HEK293 (cell line): ENCODE data around the gene ENTPD8.

Experiments used
- CTCF ChIA-PET: fragments of 350-600 bp; formaldehyde crosslinking; extraction: SDS; loops from one replicate; lab custom pipeline; 2021; ENCODE audit warnings: antibody characterized with exemption; lab: Yijun Ruan, JAX
- POLR2A ChIA-PET: fragments of 300-600 bp; formaldehyde crosslinking; extraction: SDS; loops from one replicate; lab custom pipeline; 2020; ENCODE audit warnings: antibody characterized with exemption, inconsistent platforms; lab: Yijun Ruan, JAX
- H3K27ac ChIP-seq: fragments of 200-500 bp; sonication (Bioruptor generic); 2 replicates; pipeline ENCODE4 v1.5.1; 2014; ENCODE audit warnings: low read depth, low read length, control low read depth, inconsistent platforms; ENCODE audit errors: extremely low read depth
- H3K36me3 ChIP-seq, 2 experiments: fragments of 200-500 bp in 1 of 2; sonication (Bioruptor generic) in 1 of 2; 1 replicate in 1 of 2; 2 replicates in 1 of 2; pipeline ENCODE4 v1.5.1; 2014 to 2017; ENCODE audit warnings: inconsistent platforms in 2 of 2, low read length in 2 of 2; ENCODE audit not compliant: control insufficient read depth in 2 of 2, insufficient read depth in 1 of 2
- H3K4me1 ChIP-seq: fragments of 200-500 bp; sonication (Bioruptor generic); 2 replicates; pipeline ENCODE4 v1.5.1; 2014; ENCODE audit warnings: mild to moderate bottlenecking, low read length, inconsistent platforms; ENCODE audit not compliant: control insufficient read depth, insufficient read depth
- H3K4me3 ChIP-seq: 2 replicates; pipeline ENCODE4 v1.5.1; 2011; ENCODE audit warnings: low read depth, mild to moderate bottlenecking, control low read depth, low read length, moderate library complexity
- H3K9me3 ChIP-seq: fragments of 200-500 bp; sonication (Bioruptor generic); 2 replicates; pipeline ENCODE4 v1.5.1; 2014; ENCODE audit warnings: low read depth, low read length, inconsistent platforms; ENCODE audit not compliant: control insufficient read depth, insufficient read depth
- EGR2 ChIP-seq: fragments of 450-650 bp; formaldehyde crosslinking; IDR thresholded peaks from 2 replicates; pipeline ENCODE4 v1.5.1; 2016; ENCODE audit warnings: low read depth, missing biosample characterization, missing genetic modification characterization
- KLF9 ChIP-seq: fragments of 450-650 bp; formaldehyde crosslinking; IDR thresholded peaks from 2 replicates; pipeline ENCODE4 v1.5.1; 2016; ENCODE audit warnings: missing biosample characterization, missing genetic modification characterization, low read depth
- PRDM1 ChIP-seq: fragments of 450-650 bp; formaldehyde crosslinking; IDR thresholded peaks from 2 replicates; pipeline ENCODE4; 2016; ENCODE audit warnings: missing biosample characterization, missing genetic modification characterization
- ZBTB8A ChIP-seq: fragments of 450-650 bp; formaldehyde crosslinking; IDR thresholded peaks from 2 replicates; pipeline ENCODE4 v1.5.1; 2016; ENCODE audit warnings: missing biosample characterization, missing genetic modification characterization
- ZFHX2 ChIP-seq: fragments of 450-650 bp; formaldehyde crosslinking; conservative IDR thresholded peaks from 2 replicates; pipeline ENCODE4 v1.5.1; 2016; ENCODE audit warnings: missing biosample characterization, missing genetic modification characterization
- ZNF341 ChIP-seq: fragments of 450-650 bp; formaldehyde crosslinking; IDR thresholded peaks from 2 replicates; pipeline ENCODE4; 2016; ENCODE audit warnings: low read depth, missing biosample characterization, missing genetic modification characterization
- ZNF404 ChIP-seq: fragments of 450-650 bp; formaldehyde crosslinking; IDR thresholded peaks from 2 replicates; pipeline ENCODE4 v1.5.1; 2017; ENCODE audit warnings: missing biosample characterization, missing genetic modification characterization
- ZNF416 ChIP-seq: fragments of 450-650 bp; formaldehyde crosslinking; IDR thresholded peaks from 2 replicates; pipeline ENCODE4 v1.5.1; 2016; ENCODE audit warnings: missing biosample characterization, missing genetic modification characterization
- TF ChIP-seq, protein P1 (sequence below): fragments of 450-650 bp; formaldehyde crosslinking; IDR thresholded peaks from 2 replicates; pipeline ENCODE4 v1.5.1; 2016; ENCODE audit warnings: missing biosample characterization, missing genetic modification characterization
- TF ChIP-seq, protein P2 (sequence below): fragments of 450-650 bp; formaldehyde crosslinking; IDR thresholded peaks from 2 replicates; pipeline ENCODE4 v1.5.1; 2016; ENCODE audit warnings: missing biosample characterization, missing genetic modification characterization

ENTPD8 gene

DNA sequence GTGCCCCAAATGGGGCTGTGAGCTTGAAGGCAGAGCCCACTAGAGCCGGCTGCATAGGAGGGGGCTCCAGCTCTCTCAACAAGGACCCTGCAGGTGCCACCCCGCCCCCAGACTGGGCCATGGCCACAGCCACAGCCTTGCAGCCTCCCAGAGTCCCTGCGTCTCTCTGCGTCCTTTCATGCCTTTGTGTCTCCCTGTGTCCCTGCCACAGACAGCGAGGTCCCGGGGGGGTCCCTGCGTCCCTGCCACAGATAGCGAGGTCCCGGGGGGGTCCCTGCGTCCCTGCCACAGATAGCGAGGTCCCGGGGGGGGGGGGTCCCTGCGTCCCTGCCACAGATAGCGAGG, 11.6 kb downstream of the ENTPD8 start:
- POLR2A ChIA-PET = interaction anchor here (0.6 kb wide), 1 partner anchor 121 kb away, joined by 4 read pairs; no protein-coding TSS in a partner anchor
- no peak overlapping the region for H3K27ac ChIP-seq
- no peaks in the 10 kb centered on the region; a peak in 1 of 3 replicates for H3K36me3 ChIP-seq
- H3K4me1 ChIP-seq = no peaks in the 10 kb centered on the region
- no peak overlapping the region for H3K4me3 ChIP-seq
- H3K9me3 ChIP-seq = no peaks in the 10 kb centered on the region
- CTCF ChIA-PET = interaction anchor here (0.6 to 3.4 kb wide), 3 partner anchors 15 to 371 kb away, joined by 3 to 19 read pairs (median 13); no protein-coding TSS in a partner anchor
- no peak for TF ChIP-seq ZNF416 (tag by site-specific recombination)
- TF ChIP-seq, protein P1, sequence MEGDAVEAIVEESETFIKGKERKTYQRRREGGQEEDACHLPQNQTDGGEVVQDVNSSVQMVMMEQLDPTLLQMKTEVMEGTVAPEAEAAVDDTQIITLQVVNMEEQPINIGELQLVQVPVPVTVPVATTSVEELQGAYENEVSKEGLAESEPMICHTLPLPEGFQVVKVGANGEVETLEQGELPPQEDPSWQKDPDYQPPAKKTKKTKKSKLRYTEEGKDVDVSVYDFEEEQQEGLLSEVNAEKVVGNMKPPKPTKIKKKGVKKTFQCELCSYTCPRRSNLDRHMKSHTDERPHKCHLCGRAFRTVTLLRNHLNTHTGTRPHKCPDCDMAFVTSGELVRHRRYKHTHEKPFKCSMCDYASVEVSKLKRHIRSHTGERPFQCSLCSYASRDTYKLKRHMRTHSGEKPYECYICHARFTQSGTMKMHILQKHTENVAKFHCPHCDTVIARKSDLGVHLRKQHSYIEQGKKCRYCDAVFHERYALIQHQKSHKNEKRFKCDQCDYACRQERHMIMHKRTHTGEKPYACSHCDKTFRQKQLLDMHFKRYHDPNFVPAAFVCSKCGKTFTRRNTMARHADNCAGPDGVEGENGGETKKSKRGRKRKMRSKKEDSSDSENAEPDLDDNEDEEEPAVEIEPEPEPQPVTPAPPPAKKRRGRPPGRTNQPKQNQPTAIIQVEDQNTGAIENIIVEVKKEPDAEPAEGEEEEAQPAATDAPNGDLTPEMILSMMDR (tag by site-specific recombination) = no peak
- TF ChIP-seq, protein P2, sequence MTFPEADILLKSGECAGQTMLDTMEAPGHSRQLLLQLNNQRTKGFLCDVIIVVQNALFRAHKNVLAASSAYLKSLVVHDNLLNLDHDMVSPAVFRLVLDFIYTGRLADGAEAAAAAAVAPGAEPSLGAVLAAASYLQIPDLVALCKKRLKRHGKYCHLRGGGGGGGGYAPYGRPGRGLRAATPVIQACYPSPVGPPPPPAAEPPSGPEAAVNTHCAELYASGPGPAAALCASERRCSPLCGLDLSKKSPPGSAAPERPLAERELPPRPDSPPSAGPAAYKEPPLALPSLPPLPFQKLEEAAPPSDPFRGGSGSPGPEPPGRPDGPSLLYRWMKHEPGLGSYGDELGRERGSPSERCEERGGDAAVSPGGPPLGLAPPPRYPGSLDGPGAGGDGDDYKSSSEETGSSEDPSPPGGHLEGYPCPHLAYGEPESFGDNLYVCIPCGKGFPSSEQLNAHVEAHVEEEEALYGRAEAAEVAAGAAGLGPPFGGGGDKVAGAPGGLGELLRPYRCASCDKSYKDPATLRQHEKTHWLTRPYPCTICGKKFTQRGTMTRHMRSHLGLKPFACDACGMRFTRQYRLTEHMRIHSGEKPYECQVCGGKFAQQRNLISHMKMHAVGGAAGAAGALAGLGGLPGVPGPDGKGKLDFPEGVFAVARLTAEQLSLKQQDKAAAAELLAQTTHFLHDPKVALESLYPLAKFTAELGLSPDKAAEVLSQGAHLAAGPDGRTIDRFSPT (tag by site-specific recombination) = 0 out of 2 replicates have a peak, but pooled peaks have one; percentile 8

DNA sequence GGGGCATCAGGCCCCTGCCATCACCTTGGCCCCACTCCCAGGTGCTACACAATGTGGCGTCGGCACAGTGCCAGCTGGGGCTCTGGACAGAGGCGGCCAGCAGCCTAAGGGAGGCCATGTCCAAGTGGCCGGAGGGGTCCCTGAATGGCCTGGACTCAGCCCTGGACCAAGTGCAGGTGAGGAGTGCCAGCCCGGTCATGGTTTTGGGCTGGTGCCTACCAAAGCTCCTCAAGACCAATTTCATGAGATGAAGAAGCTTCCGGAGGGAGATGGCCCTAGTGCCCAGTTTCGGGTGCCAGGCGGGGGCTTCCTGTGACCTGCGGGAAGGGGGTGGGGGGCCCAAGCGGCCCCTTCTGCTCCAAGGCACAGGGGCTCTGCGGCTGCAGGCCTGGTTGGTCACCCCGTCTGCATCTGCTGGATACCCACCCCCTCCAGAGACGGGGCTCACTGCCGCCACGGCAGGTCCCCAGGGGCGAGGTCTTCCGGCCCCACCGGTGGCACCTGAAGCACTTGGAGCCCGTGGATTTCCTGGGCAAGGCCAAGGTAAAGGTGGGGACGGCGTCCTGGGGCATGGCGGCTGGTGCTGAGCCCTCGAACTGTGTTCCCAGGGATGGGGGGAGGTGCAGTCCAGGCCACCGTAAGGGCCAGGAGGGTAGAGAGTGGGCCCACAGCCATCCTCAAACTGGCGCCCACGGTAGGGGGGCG, 12.2 kb downstream of the ENTPD8 start:
- POLR2A ChIA-PET = interaction anchor here (0.6 to 0.8 kb wide), 4 partner anchors 12 to 186 kb away, joined by 3 to 5 read pairs (median 4); partner anchors contain the start of gene ENTPD8
- Histone ChIP-seq H3K4me3 (no peak overlapping the region), H3K36me3 (no peaks in the 10 kb centered on the region; a peak in 1 of 3 replicates), H3K9me3 (no peaks in the 10 kb centered on the region)
- CTCF ChIA-PET = interaction anchor here (0.6 to 3.4 kb wide), 2 partner anchors 16 to 370 kb away, joined by 3 to 19 read pairs; no protein-coding TSS in a partner anchor
- TF ChIP-seq ZBTB8A (tag by site-specific recombination) = peak; percentile 53; the same call in 1 of the 2 replicates
- TF ChIP-seq ZNF404 = no peak
- TF ChIP-seq, protein P2 (tag by site-specific recombination) = peak; percentile 67; the same call in 1 of the 2 replicates
- TF ChIP-seq EGR2 (tag by site-specific recombination) = no peak
- 0 out of 2 replicates have a peak, but pooled peaks have one; percentile 25 for TF ChIP-seq ZNF341
- TF ChIP-seq KLF9 (tag by site-specific recombination) = no peak
- TF ChIP-seq ZFHX2 = 0 out of 2 replicates have a peak, but pooled peaks have one; percentile 17
- TF ChIP-seq, all 188 proteins: peak for 4
- H3K4me1 ChIP-seq = no peaks in the 10 kb centered on the region
- H3K27ac ChIP-seq = no peak overlapping the region

DNA sequence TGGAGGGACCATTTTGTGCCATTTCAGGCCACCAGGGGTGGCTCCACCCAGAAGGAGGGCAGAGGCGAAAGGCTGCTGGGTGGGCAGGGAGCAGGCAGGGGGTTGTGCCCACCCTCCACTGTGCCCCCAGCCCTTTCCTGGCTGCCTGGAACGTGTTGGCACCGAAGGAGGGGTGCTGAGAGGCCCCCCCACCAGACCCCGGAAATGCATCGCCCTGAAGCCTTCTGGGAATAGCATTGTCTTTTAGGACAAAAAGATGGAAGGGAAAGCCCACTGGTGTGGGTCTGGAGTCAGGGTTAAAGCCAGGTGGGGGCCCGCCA, 12.9 kb downstream of the ENTPD8 start:
- no peak overlapping the region for H3K4me3 ChIP-seq
- H3K27ac ChIP-seq = no peak overlapping the region
- TF ChIP-seq, protein P2 (tag by site-specific recombination) = peak; percentile 63; the same call in 1 of the 2 replicates
- no peak for TF ChIP-seq PRDM1 (tag by site-specific recombination)
- TF ChIP-seq, all 188 proteins: peak for 1
- Histone ChIP-seq H3K36me3 (no peaks in the 10 kb centered on the region; a peak in 1 of 3 replicates), H3K4me1 (no peaks in the 10 kb centered on the region), H3K9me3 (no peaks in the 10 kb centered on the region)
- ChIA-PET CTCF (interaction anchor here (3.4 kb wide), 1 partner anchor 16 kb away, joined by 19 read pairs; no protein-coding TSS in a partner anchor), POLR2A (interaction anchor here (0.6 to 0.8 kb wide), 2 partner anchors 13 to 117 kb away, joined by 3 read pairs; partner anchors contain the start of gene ENTPD8)
